GM15510 (cell line): ENCODE measurements around the gene CNR1.

Source experiments
- POLR2A ChIP-seq: IDR thresholded peaks from 3 replicates; pipeline ENCODE4 v1.6.1; 2011; ENCODE audit warnings: borderline replicate concordance; ENCODE audit not compliant: insufficient read length; ENCODE audit errors: extremely low read depth

The CNR1 gene

GRCh38 chr6:88165844-88166492 lies at the start of gene CNR1:
Gene CNR1 (minus strand): TSS chr6:88166347. CDS start chr6:88145274, 21,073 bp downstream.
- TF ChIP-seq POLR2A: peak; percentile 56

GRCh38 chr6:88211446-88211845 lies 45.3 kb upstream of the CNR1 start:
- TF ChIP-seq POLR2A: no peak

- no peak for TF ChIP-seq POLR2A
These were observed 43.2 kb upstream of the CNR1 start for GRCh38 chr6:88209301-88209700.

- TF ChIP-seq POLR2A: no peak
These were observed 42.6 kb upstream of the CNR1 start for GRCh38 chr6:88208726-88209125.

GRCh38 chr6:88184921-88185320 lies 18.8 kb upstream of the CNR1 start:
- no peak for TF ChIP-seq POLR2A

GRCh38 chr6:88183471-88183870 lies 17.3 kb upstream of the CNR1 start:
- TF ChIP-seq POLR2A: no peak

GRCh38 chr6:88179692-88180091 lies 13.5 kb upstream of the CNR1 start:
- TF ChIP-seq POLR2A: no peak

GRCh38 chr6:88177961-88178464 lies 11.9 kb upstream of the CNR1 start:
- no peak for TF ChIP-seq POLR2A

- no peak for TF ChIP-seq POLR2A
These were observed 8.8 kb upstream of the CNR1 start for GRCh38 chr6:88174906-88175305.

GRCh38 chr6:88171312-88171711 lies 5.2 kb upstream of the CNR1 start:
- TF ChIP-seq POLR2A: no peak

- no peak for TF ChIP-seq POLR2A
These were observed 2.2 kb upstream of the CNR1 start for GRCh38 chr6:88168362-88168761.

- no peak for TF ChIP-seq POLR2A
These were observed 1.3 kb upstream of the CNR1 start for GRCh38 chr6:88167352-88167937.

GRCh38 chr6:88166493-88167351 lies 575 bp upstream of the CNR1 start:
- TF ChIP-seq POLR2A: peak; percentile 6

- TF ChIP-seq POLR2A: no peak
These were observed 882 bp downstream of the CNR1 start for GRCh38 chr6:88165087-88165843.

- TF ChIP-seq POLR2A: no peak
These were observed 2.1 kb downstream of the CNR1 start for GRCh38 chr6:88164061-88164460.

GRCh38 chr6:88163616-88164015 lies 2.5 kb downstream of the CNR1 start:
- no peak for TF ChIP-seq POLR2A

GRCh38 chr6:88161940-88162339 lies 4.2 kb downstream of the CNR1 start:
- no peak for TF ChIP-seq POLR2A
